Stomach (tissue), 9 donors: ENCODE results near the gene TCEA2. TPM values are rescaled to one million over a fixed set of nuclear protein-coding genes. Genes with fewer than 3 reads are reported as not detected.

Experiments used
- DNase-seq, 2 donors: peaks; one replicate each; pipeline versions ENCODE4 v3.0.0 to v3.0.0-alpha.2; 2013 to 2019
- H3K27ac ChIP-seq, 5 donors: fragments of 200-600 bp in 4 of 5; sonication (generic) in 4 of 5; one replicate each; pipeline ENCODE4 v1.5.1; 2013 to 2019; ENCODE audit warnings: mild to moderate bottlenecking in 1 of 5, moderate library complexity in 1 of 5
- H3K27me3 ChIP-seq, 3 donors: fragments of 200-600 bp; sonication (generic); one replicate each; pipeline ENCODE4 v1.5.1; 2017 to 2019; ENCODE audit warnings: mixed run types in 1 of 3
- H3K36me3 ChIP-seq, 4 donors: fragments of 200-600 bp; sonication (generic); 1 replicate in 3 of 4; 2 replicates in 1 of 4; pipeline ENCODE4 v1.5.1; 2016 to 2019
- H3K4me1 ChIP-seq, 4 donors: fragments of 200-600 bp; sonication (generic); one replicate each; pipeline ENCODE4 v1.5.1; 2016 to 2019
- H3K4me3 ChIP-seq, 4 donors: fragments of 200-600 bp; sonication (generic) in 3 of 4; one replicate each; pipeline ENCODE4 v1.5.1; 2016 to 2019; ENCODE audit warnings: mild to moderate bottlenecking in 1 of 4
- H3K9me3 ChIP-seq, 4 donors: fragments of 200-600 bp; sonication (generic); one replicate each; pipeline ENCODE4 v1.5.1; 2016 to 2019
- EP300 ChIP-seq: sonication (generic); formaldehyde crosslinking; IDR thresholded peaks from one replicate; pipeline ENCODE4 v1.6.1; 2017; ENCODE audit warnings: antibody characterized with exemption
- POLR2A ChIP-seq, 4 donors: fragments of 450-650 bp; IDR thresholded peaks; one replicate each; pipeline ENCODE4 v1.6.1; 2016; ENCODE audit warnings: antibody characterized with exemption in 4 of 4, control low read depth in 2 of 4, mild to moderate bottlenecking in 1 of 4, moderate library complexity in 1 of 4
- POLR2AphosphoS5 ChIP-seq, 3 donors: sonication (generic); formaldehyde crosslinking; IDR thresholded peaks; one replicate each; pipeline ENCODE4 v1.6.1; 2016; ENCODE audit warnings: antibody characterized with exemption in 3 of 3
- WGBS, 5 donors: extraction: QIAGEN DNeasy Blood & Tissue Kit in 3 of 5; methylation state at CpG; one replicate each; pipeline versions ENCODE4 v1.1.5 to v1.1.7; 2013 to 2018; 5-methylcytosine and 5-hydroxymethylcytosine counted together
- intact Hi-C: fragments of 100-400 bp; cut with DNase I; formaldehyde crosslinking; loops from one replicate; pipeline ENCODE4 v1.15.1; 2023; ENCODE audit warnings: low total_unique reads
- polyA plus RNA-seq, 3 donors: library from polyadenylated mRNA; stranded (reverse); fragments of 200-250 nt; gene quantifications; one replicate each; pipeline ENCODE4 v1.2.3, GENCODE V29; 2013
- total RNA-seq, 5 donors: library from RNA; depleted of rRNA; stranded (reverse); fragments of >200 nt; gene quantifications; one replicate each; pipeline versions ENCODE4 v1.1.0 to v1.2.3, GENCODE V29; 2014 to 2016
- TF ChIP-seq, protein P1 (sequence below), 7 experiments: fragments of 450-650 bp in 4 of 7; fragments of 200-600 bp in 3 of 7; sonication (generic) in 3 of 7; IDR thresholded peaks; one replicate each; pipeline ENCODE4 v1.5.1; 2016 to 2019; ENCODE audit warnings: antibody characterized with exemption in 7 of 7, control low read depth in 2 of 7, mild to moderate bottlenecking in 1 of 7
- donor health status: healthy with polysubstance abuse.
- donor health status: Bipolar disorder and iron deficiency.
- donor health status: healthy.

TCEA2 gene
- total and polyA plus RNA-seq, 8 donors: 3.1 to 35.5 (median 26.0) TPM

GRCh38 chr20:64075556-64075955 is 12.6 kb downstream of the TCEA2 start:
- intact Hi-C loops: no loop called here
- Histone ChIP-seq H3K27ac (no peak overlapping the region), H3K4me1 (peaks cover 12 to 37% (median 30%) of the 10 kb centered on the region in 4 donors), H3K36me3 (peaks cover 16 to 51% (median 49%) of the 10 kb centered on the region in 4 donors), H3K4me3 (no peak overlapping the region), H3K27me3 (no peaks in the 10 kb centered on the region), H3K9me3 (no peaks in the 10 kb centered on the region)
- WGBS, 5 donors: 89 to 97% (median 92%) methylated on average over 11 to 12 of the region's 12 CpGs
- DNase-seq: no peak
- TF ChIP-seq, protein P1, sequence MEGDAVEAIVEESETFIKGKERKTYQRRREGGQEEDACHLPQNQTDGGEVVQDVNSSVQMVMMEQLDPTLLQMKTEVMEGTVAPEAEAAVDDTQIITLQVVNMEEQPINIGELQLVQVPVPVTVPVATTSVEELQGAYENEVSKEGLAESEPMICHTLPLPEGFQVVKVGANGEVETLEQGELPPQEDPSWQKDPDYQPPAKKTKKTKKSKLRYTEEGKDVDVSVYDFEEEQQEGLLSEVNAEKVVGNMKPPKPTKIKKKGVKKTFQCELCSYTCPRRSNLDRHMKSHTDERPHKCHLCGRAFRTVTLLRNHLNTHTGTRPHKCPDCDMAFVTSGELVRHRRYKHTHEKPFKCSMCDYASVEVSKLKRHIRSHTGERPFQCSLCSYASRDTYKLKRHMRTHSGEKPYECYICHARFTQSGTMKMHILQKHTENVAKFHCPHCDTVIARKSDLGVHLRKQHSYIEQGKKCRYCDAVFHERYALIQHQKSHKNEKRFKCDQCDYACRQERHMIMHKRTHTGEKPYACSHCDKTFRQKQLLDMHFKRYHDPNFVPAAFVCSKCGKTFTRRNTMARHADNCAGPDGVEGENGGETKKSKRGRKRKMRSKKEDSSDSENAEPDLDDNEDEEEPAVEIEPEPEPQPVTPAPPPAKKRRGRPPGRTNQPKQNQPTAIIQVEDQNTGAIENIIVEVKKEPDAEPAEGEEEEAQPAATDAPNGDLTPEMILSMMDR (IDR thresholded peaks at IDR 0.05): no peak
- TF ChIP-seq POLR2A (IDR thresholded peaks at IDR 0.05) (no peak), EP300 (no peak), POLR2AphosphoS5 (IDR thresholded peaks at IDR 0.05) (no peak)

- Histone ChIP-seq H3K36me3 (peaks cover 16 to 48% (median 46%) of the 10 kb centered on the region in 4 donors), H3K9me3 (no peaks in the 10 kb centered on the region), H3K4me1 (peaks cover 12 to 45% (median 32%) of the 10 kb centered on the region in 4 donors), H3K27ac (peak overlapping the region in 3 of 5 donors; percentile 5 to 88 (median 85)), H3K27me3 (no peaks in the 10 kb centered on the region), H3K4me3 (peak overlapping the region; percentile 0 to 83 (median 79))
- intact Hi-C loops: no loop called here
- no peak for DNase-seq
- TF ChIP-seq, protein P1 (IDR thresholded peaks at IDR 0.05): no peak
- TF ChIP-seq POLR2A (IDR thresholded peaks at IDR 0.05) (no peak), POLR2AphosphoS5 (IDR thresholded peaks at IDR 0.05) (no peak)
- 83 to 96% (median 93%) methylated on average over 9 to 21 of the region's 22 CpGs for WGBS, 5 donors
Measured at GRCh38 chr20:64076061-64076997, 13.3 kb downstream of the TCEA2 start.

GRCh38 chr20:64077094-64077493 is 14.1 kb downstream of the TCEA2 start:
- Histone ChIP-seq H3K4me3 (peak overlapping the region; percentile 0 to 83 (median 79)), H3K9me3 (no peaks in the 10 kb centered on the region)

GRCh38 chr20:64077541-64077875 is 14.5 kb downstream of the TCEA2 start:
- intact Hi-C loops: no loop called here
- 72 to 85% (median 80%) methylated on average over 4 to 7 of the region's 7 CpGs for WGBS, 5 donors
- Histone ChIP-seq H3K27me3 (peaks cover 0 to 6% (median 0%) of the 10 kb centered on the region in 3 donors), H3K9me3 (no peaks in the 10 kb centered on the region), H3K27ac (peak overlapping the region in 3 of 5 donors; percentile 66 to 88 (median 85)), H3K4me3 (peak overlapping the region; percentile 76 to 83 (median 79)), H3K36me3 (peaks cover 16 to 37% (median 34%) of the 10 kb centered on the region in 4 donors), H3K4me1 (peaks cover 12 to 56% (median 40%) of the 10 kb centered on the region in 4 donors)
- no peak for TF ChIP-seq POLR2A (IDR thresholded peaks at IDR 0.05)
- TF ChIP-seq, protein P1 (IDR thresholded peaks at IDR 0.05): no peak
- TF ChIP-seq EP300: no peak
- no peak for TF ChIP-seq POLR2AphosphoS5 (IDR thresholded peaks at IDR 0.05)
- DNase-seq: no peak

More at GRCh38 chr20:64077094-64077493, 14.1 kb downstream of the TCEA2 start:
- peak in 1 of 2 donors; percentile 32 for DNase-seq
- intact Hi-C loops: no loop called here
- WGBS, 5 donors: 72 to 83% (median 82%) methylated on average over 3 to 8 of the region's 8 CpGs
- Histone ChIP-seq H3K36me3 (peaks cover 16 to 41% (median 38%) of the 10 kb centered on the region in 4 donors), H3K27ac (peak overlapping the region in 4 of 5 donors; percentile 5 to 88 (median 76)), H3K27me3 (peaks cover 0 to 2% (median 0%) of the 10 kb centered on the region in 3 donors), H3K4me1 (peaks cover 12 to 52% (median 37%) of the 10 kb centered on the region in 4 donors)
- TF ChIP-seq EP300 (no peak), POLR2A (IDR thresholded peaks at IDR 0.05) (no peak), POLR2AphosphoS5 (IDR thresholded peaks at IDR 0.05) (no peak)
- TF ChIP-seq, protein P1 (IDR thresholded peaks at IDR 0.05): no peak
